Large intestine (tissue), 3 donors: ENCODE data around the gene LPP. TPM values are rescaled to one million over a fixed set of nuclear protein-coding genes. Genes with fewer than 3 reads are reported as not detected.

ENCODE experiments used
- DNase-seq, 2 donors: peaks; one replicate each; pipeline versions ENCODE4 v3.0.0 to v3.0.0-alpha.2; 2013
- H3K27ac ChIP-seq: one replicate; pipeline ENCODE4 v1.5.1; 2013; ENCODE audit warnings: low read length
- H3K27me3 ChIP-seq: 2 replicates; pipeline ENCODE4 v1.6.1; 2013; ENCODE audit warnings: low read length; ENCODE audit not compliant: control insufficient read depth, insufficient read depth
- H3K36me3 ChIP-seq: 2 replicates; pipeline ENCODE4 v1.6.1; 2013; ENCODE audit warnings: low read length; ENCODE audit not compliant: control insufficient read depth, insufficient read depth
- H3K4me1 ChIP-seq: one replicate; pipeline ENCODE4 v1.6.1; 2013; ENCODE audit warnings: low read length; ENCODE audit not compliant: control insufficient read depth, insufficient read depth
- H3K4me3 ChIP-seq: one replicate; pipeline ENCODE4 v1.5.1; 2013; ENCODE audit warnings: low read length
- H3K9me3 ChIP-seq: one replicate; pipeline ENCODE4 v1.6.1; 2013; ENCODE audit warnings: mild to moderate bottlenecking, low read depth, low read length, moderate library complexity; ENCODE audit not compliant: control insufficient read depth
- WGBS: methylation state at CpG from one replicate; pipeline ENCODE4 v1.1.5; 2013; ENCODE audit warnings: low lambda C conversion rate; ENCODE audit not compliant: insufficient coverage; 5-methylcytosine and 5-hydroxymethylcytosine counted together
- polyA plus RNA-seq: library from polyadenylated mRNA; unstranded; fragments of 120-200 nt; gene quantifications from one replicate; pipeline ENCODE4 v1.2.1, GENCODE V29; 2013

Gene LPP
- polyA plus RNA-seq, 1 donor: 41.2 TPM

GRCh38 chr3:188583341-188584161 is 429.6 kb downstream of the LPP start:
- Histone ChIP-seq H3K27ac (peak overlapping the region; percentile 0), H3K27me3 (no peaks in the 10 kb centered on the region), H3K4me3 (no peak overlapping the region), H3K36me3 (no peaks in the 10 kb centered on the region), H3K4me1 (no peaks in the 10 kb centered on the region), H3K9me3 (no peaks in the 10 kb centered on the region)
- 63% methylated on average over 4 of the region's 9 CpGs for WGBS
- DNase-seq: peak in 1 of 2 donors; percentile 60

DNA sequence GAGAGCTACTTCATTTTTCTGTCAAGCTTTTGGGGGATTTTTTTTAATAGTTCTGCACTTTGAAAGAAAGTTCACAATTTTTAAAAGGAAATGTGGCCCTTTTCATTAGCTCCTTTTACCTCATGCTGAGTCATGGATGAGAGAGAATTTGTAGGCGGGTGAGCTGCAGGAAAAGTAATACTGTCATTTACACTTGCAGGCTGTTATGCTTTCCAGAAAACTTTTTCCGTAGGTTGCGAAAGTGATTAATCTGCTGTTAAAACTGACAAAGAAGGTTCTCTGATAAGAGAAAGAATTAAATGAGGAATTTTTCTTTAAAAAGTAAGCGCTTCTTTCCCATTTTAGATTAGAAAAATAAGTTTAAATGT is 430.2 kb downstream of the LPP start:
- Histone ChIP-seq H3K4me3 (no peak overlapping the region), H3K27me3 (no peaks in the 10 kb centered on the region), H3K36me3 (no peaks in the 10 kb centered on the region), H3K4me1 (no peaks in the 10 kb centered on the region), H3K9me3 (no peaks in the 10 kb centered on the region), H3K27ac (no peak overlapping the region)
- 72% methylated on average over 3 of the region's 4 CpGs for WGBS
- no peak for DNase-seq

GRCh38 chr3:188584958-188585689 is 431.2 kb downstream of the LPP start:
- H3K27me3 ChIP-seq: no peaks in the 10 kb centered on the region
- DNase-seq: no peak
- no peaks in the 10 kb centered on the region for H3K4me1 ChIP-seq
- WGBS: 86% methylated on average over 1 of the region's 4 CpGs
- H3K4me3 ChIP-seq: no peak overlapping the region
- no peaks in the 10 kb centered on the region for H3K36me3 ChIP-seq
- no peak overlapping the region for H3K27ac ChIP-seq
- no peaks in the 10 kb centered on the region for H3K9me3 ChIP-seq

GRCh38 chr3:188589071-188589470 is 435.1 kb downstream of the LPP start:
- Histone ChIP-seq H3K4me1 (no peaks in the 10 kb centered on the region), H3K27ac (no peak overlapping the region)
- WGBS: 100% methylated on average over 2 of the region's 2 CpGs

DNA sequence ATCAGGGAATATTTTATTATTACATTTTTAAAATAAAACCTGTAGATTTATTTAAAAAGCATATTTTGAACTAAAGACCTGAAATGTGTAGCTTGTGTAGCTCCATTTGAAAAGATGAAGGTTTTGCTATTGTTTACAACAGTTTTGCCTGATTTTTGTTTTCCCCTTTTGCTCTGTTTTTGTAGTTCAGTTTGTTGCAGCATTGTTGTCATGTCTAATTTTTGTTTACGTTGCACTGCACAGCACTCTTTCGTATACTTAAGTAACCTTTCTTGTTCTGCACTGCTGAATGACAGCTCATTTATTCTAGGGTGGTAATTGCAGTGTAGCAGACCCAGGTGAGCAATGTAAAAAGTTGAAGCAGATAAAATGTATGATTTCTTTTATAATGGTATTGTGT is 435.8 kb downstream of the LPP start:
- H3K4me1 ChIP-seq: no peaks in the 10 kb centered on the region

More at GRCh38 chr3:188589071-188589470, 435.1 kb downstream of the LPP start:
- no peaks in the 10 kb centered on the region for H3K9me3 ChIP-seq
- no peaks in the 10 kb centered on the region for H3K27me3 ChIP-seq
- no peak for DNase-seq
- H3K4me3 ChIP-seq: no peak overlapping the region
- no peaks in the 10 kb centered on the region for H3K36me3 ChIP-seq

DNA sequence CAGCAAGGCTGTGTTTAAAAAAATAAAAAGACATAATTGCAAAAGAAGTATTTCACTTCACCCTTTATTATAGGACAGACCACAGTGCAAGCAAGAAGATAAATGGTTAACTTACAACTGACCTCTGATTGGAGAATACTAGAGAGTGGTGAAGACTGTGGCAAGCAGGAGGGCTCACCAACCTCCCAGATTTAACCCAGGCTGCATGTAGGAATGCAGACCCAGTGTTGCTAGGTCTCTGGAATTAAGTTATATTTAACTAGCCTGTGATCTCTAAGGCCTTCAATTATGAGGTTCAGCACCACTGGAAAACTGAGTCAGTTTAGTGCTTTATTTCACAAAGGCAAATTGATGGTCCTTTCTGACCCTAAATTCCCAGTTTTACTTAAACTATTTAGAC is 436.6 kb downstream of the LPP start:
- no peak for DNase-seq
- Histone ChIP-seq H3K27ac (no peak overlapping the region), H3K4me1 (no peaks in the 10 kb centered on the region), H3K9me3 (no peaks in the 10 kb centered on the region), H3K36me3 (no peaks in the 10 kb centered on the region), H3K27me3 (no peaks in the 10 kb centered on the region), H3K4me3 (no peak overlapping the region)

More for the DNA sequence above, 435.8 kb downstream of the LPP start:
- H3K27me3 ChIP-seq: no peaks in the 10 kb centered on the region
- H3K27ac ChIP-seq: no peak overlapping the region
- H3K36me3 ChIP-seq: no peaks in the 10 kb centered on the region
- no peak for DNase-seq
- WGBS: 100% methylated on average over 1 of the region's 2 CpGs
- H3K9me3 ChIP-seq: no peaks in the 10 kb centered on the region
- no peak overlapping the region for H3K4me3 ChIP-seq

GRCh38 chr3:188594139-188594538 is 440.2 kb downstream of the LPP start:
- DNase-seq: no peak
- no peak overlapping the region for H3K27ac ChIP-seq
- no peaks in the 10 kb centered on the region for H3K4me1 ChIP-seq
- H3K4me3 ChIP-seq: no peak overlapping the region
- no peaks in the 10 kb centered on the region for H3K27me3 ChIP-seq
- H3K36me3 ChIP-seq: no peaks in the 10 kb centered on the region
- WGBS: no CpG with 5 or more reads among the region's 2 CpGs
- H3K9me3 ChIP-seq: no peaks in the 10 kb centered on the region

- Histone ChIP-seq H3K9me3 (no peaks in the 10 kb centered on the region), H3K27me3 (no peaks in the 10 kb centered on the region), H3K4me3 (no peak overlapping the region), H3K27ac (no peak overlapping the region), H3K4me1 (no peaks in the 10 kb centered on the region), H3K36me3 (no peaks in the 10 kb centered on the region)
- WGBS: 80% methylated on average over 1 of the region's 5 CpGs
- no peak for DNase-seq
Observed at GRCh38 chr3:188595890-188596376, 442.0 kb downstream of the LPP start.

DNA sequence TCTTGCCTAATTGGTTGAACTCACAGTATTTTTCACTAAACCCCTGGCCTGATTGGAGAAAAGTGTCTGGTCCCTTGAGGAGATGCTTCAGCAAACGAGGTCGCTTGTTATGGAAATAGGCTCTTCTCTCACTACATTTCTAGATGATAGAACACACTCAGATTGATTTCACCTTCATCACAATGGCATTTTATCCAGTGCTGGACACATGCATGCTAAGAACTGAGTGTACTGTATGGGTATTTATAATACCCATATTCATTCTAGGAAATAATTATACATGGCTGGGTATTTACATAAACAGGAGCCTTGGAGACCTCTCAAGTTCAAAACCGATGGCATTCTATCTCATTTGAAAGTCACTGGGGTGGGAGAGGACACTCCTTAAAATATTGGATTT is 444.9 kb downstream of the LPP start:
- DNase-seq: no peak
- no peaks in the 10 kb centered on the region for H3K36me3 ChIP-seq
- no peaks in the 10 kb centered on the region for H3K27me3 ChIP-seq
- no peaks in the 10 kb centered on the region for H3K9me3 ChIP-seq
- no peak overlapping the region for H3K4me3 ChIP-seq
- 93% methylated on average over 2 of the region's 3 CpGs for WGBS
- H3K27ac ChIP-seq: no peak overlapping the region
- H3K4me1 ChIP-seq: no peaks in the 10 kb centered on the region

DNA sequence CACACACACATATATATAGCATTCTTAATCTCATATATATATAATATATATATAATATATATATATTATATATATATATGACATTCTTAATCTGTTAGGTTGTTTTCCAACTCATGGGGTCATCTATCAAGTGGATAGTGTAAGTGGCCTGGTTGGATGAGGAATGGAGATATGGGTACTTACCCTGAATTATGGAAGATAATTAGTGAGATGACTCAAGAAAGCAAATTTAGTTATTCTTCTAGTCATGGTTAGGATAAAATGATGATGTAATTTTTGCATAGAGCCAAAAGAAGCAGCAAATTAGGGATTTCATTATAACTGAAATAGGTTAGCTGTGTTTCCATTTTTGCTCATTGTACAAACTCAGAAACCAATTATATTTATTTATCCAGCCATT is 448.2 kb downstream of the LPP start:
- H3K27ac ChIP-seq: no peak overlapping the region
- H3K4me3 ChIP-seq: no peak overlapping the region

More for the DNA sequence above, 448.2 kb downstream of the LPP start:
- no peak for DNase-seq
- Histone ChIP-seq H3K27me3 (no peaks in the 10 kb centered on the region), H3K36me3 (no peaks in the 10 kb centered on the region), H3K4me1 (no peaks in the 10 kb centered on the region), H3K9me3 (no peaks in the 10 kb centered on the region)
